Keratinocyte (primary cell): ENCODE results near the gene C2CD3. TPM values are rescaled to one million over a fixed set of nuclear protein-coding genes. Genes with fewer than 3 reads are reported as not detected.
"Not testable (repeated sequence)": the region's sequence is repeated elsewhere in the genome, so short reads cannot be mapped to it uniquely, and the experiment has no call there.

Experiments used
- DNase-seq: peaks from one replicate; pipeline ENCODE4 v3.0.0-alpha.2; 2011; ENCODE audit warnings: low read depth, missing footprints, low spot score
- FAIRE-seq: peaks from 2 replicates; lab custom pipeline; 2011; peaks lifted over from hg19 to GRCh38; lab: Jason Lieb, UNC
- H2AFZ ChIP-seq: 2 replicates; pipeline ENCODE4 v1.6.0; 2012; ENCODE audit warnings: low read length, control low read depth, inconsistent platforms; ENCODE audit not compliant: control insufficient read depth
- H3K27ac ChIP-seq: 2 replicates; pipeline ENCODE4 v1.5.1; 2011; ENCODE audit warnings: low read length; ENCODE audit not compliant: control insufficient read depth, insufficient read depth
- H3K27me3 ChIP-seq: 3 replicates; pipeline ENCODE4 v1.6.0; 2011; ENCODE audit warnings: low read length; ENCODE audit not compliant: control insufficient read depth, insufficient read depth; ENCODE audit errors: extremely low read depth
- H3K36me3 ChIP-seq, 2 experiments: 2 replicates in 1 of 2; 3 replicates in 1 of 2; pipeline ENCODE4 v1.5.1; 2011; ENCODE audit warnings: low read length in 2 of 2, mild to moderate bottlenecking in 1 of 2; ENCODE audit not compliant: control insufficient read depth in 2 of 2, insufficient read depth in 2 of 2; ENCODE audit errors: extremely low read depth in 1 of 2
- H3K4me1 ChIP-seq: 3 replicates; pipeline ENCODE4 v1.5.1; 2011; ENCODE audit warnings: low read length; ENCODE audit not compliant: control insufficient read depth, insufficient read depth; ENCODE audit errors: extremely low read depth
- H3K4me2 ChIP-seq: 3 replicates; pipeline ENCODE4 v1.6.0; 2011; ENCODE audit warnings: low read depth, low read length; ENCODE audit not compliant: control insufficient read depth, insufficient read depth; ENCODE audit errors: extremely low read depth
- H3K4me3 ChIP-seq, 3 experiments: fragments of 200-600 bp in 1 of 3; sonication (generic) in 1 of 3; 2 replicates in 2 of 3; 3 replicates in 1 of 3; pipeline ENCODE4 v1.5.1; 2011 to 2016; ENCODE audit warnings: low read length in 3 of 3, mild to moderate bottlenecking in 3 of 3, control low read depth in 2 of 3, inconsistent platforms in 1 of 3, low read depth in 1 of 3, mixed read lengths in 1 of 3, mixed run types in 1 of 3, moderate library complexity in 1 of 3; ENCODE audit not compliant: control insufficient read depth in 2 of 3, insufficient read depth in 2 of 3; ENCODE audit errors: extremely low read depth in 1 of 3
- H3K79me2 ChIP-seq: 2 replicates; pipeline ENCODE4 v1.6.0; 2012; ENCODE audit warnings: low read length; ENCODE audit not compliant: control insufficient read depth, insufficient read depth
- H3K9ac ChIP-seq: 3 replicates; pipeline ENCODE4 v1.6.0; 2011; ENCODE audit warnings: low read length; ENCODE audit not compliant: control insufficient read depth, insufficient read depth; ENCODE audit errors: extremely low read depth
- H3K9me1 ChIP-seq: 3 replicates; pipeline ENCODE4 v1.6.0; 2011; ENCODE audit warnings: low read length; ENCODE audit not compliant: control insufficient read depth, insufficient read depth; ENCODE audit errors: extremely low read depth
- H3K9me3 ChIP-seq: 2 replicates; pipeline ENCODE4 v1.5.1; 2012; ENCODE audit warnings: low read depth, low read length; ENCODE audit not compliant: control insufficient read depth
- H4K20me1 ChIP-seq: 3 replicates; pipeline ENCODE4 v1.6.0; 2011; ENCODE audit warnings: low read length; ENCODE audit not compliant: control insufficient read depth, insufficient read depth; ENCODE audit errors: extremely low read depth
- EZH2 ChIP-seq: IDR thresholded peaks from one replicate; pipeline ENCODE4 v1.6.1; 2012; ENCODE audit warnings: inconsistent platforms, mild to moderate bottlenecking, low read length, moderate library complexity
- dilution Hi-C: fragments of 300-500 bp; cut with MboI; formaldehyde crosslinking; loops from one replicate; pipeline ENCODE4 v1.7.0; 2020; ENCODE audit warnings: low sequenced_read_pairs; ENCODE audit not compliant: extremely low pct_ligation_motif_present
- polyA plus RNA-seq, 5 experiments: library from polyadenylated mRNA; depleted of rRNA in 3 of 5; stranded (reverse) in 3 of 5; stranded (forward) in 1 of 5; unstranded in 1 of 5; fragments of >200 nt; gene quantifications; 1 replicate in 1 of 5; 2 replicates in 3 of 5; 3 replicates in 1 of 5; pipeline versions ENCODE4 v1.2.1 to v1.2.3, GENCODE V29; 2011 to 2012; ENCODE audit warnings: missing spikeins in 2 of 5, low read depth in 1 of 5, low replicate concordance in 1 of 5
- TF ChIP-seq, protein P1 (sequence below), 3 experiments: IDR thresholded peaks in 1 of 3; conservative IDR thresholded peaks in 1 of 3; optimal IDR thresholded peaks in 1 of 3; 2 replicates in 2 of 3; 3 replicates in 1 of 3; pipeline versions ENCODE3 to v1.5.1; 2011; ENCODE audit warnings: low read length in 3 of 3, mild to moderate bottlenecking in 3 of 3, moderate library complexity in 2 of 3, control low read depth in 1 of 3, inconsistent platforms in 1 of 3; ENCODE audit not compliant: insufficient read depth in 2 of 3; ENCODE audit errors: extremely low read depth in 1 of 3

The C2CD3 gene
- polyA plus RNA-seq, 1 donor (not counting 4 experiments of a cell fraction or from before 2014, with no cell fraction given): 9.8 TPM

DNA sequence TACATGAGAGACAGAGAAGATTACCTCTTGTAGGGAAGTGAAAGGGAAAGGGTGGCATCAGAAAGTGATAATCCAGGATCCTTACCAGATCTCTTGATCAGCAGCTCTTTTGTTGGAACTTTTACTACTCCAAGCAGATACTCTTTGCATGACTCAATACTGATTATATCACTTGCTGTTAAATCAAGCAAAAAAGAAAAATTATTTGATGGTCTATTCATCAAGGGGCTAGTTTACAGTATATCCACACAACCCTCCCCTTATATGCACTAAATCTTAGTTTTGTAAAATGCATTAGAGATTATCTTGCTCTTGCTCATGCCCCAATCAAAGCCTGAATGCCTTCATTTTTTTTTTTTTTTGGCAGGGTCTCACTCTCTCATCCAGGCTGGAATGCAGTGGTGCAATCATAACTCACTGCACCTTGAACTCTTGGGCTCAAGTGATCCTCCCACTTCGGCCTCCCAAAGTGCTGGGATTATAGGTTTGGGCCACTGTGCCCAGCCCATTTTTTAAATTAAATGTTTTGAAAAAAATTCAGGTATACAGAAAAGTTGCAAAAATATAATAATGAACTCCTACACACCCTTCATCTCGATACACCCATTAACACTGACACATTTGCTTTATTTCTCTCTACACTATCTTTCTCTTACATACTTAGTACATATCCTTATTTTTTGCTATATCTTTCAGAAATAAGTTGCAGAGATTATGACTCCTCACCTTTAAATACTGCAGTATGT, 85.8 kb downstream of the C2CD3 start:
- no peaks in the 10 kb centered on the region for H4K20me1 ChIP-seq
- dilution Hi-C loops: no loop called here
- H3K4me2 ChIP-seq: no peak overlapping the region
- H3K36me3 ChIP-seq: peaks cover 2 to 6% of the 10 kb centered on the region in 2 experiments
- H2AFZ ChIP-seq: no peak overlapping the region
- H3K9me3 ChIP-seq: no peaks in the 10 kb centered on the region
- H3K27ac ChIP-seq: no peak overlapping the region
- H3K4me1 ChIP-seq: no peaks in the 10 kb centered on the region
- TF ChIP-seq EZH2: no peak
- TF ChIP-seq, protein P1, sequence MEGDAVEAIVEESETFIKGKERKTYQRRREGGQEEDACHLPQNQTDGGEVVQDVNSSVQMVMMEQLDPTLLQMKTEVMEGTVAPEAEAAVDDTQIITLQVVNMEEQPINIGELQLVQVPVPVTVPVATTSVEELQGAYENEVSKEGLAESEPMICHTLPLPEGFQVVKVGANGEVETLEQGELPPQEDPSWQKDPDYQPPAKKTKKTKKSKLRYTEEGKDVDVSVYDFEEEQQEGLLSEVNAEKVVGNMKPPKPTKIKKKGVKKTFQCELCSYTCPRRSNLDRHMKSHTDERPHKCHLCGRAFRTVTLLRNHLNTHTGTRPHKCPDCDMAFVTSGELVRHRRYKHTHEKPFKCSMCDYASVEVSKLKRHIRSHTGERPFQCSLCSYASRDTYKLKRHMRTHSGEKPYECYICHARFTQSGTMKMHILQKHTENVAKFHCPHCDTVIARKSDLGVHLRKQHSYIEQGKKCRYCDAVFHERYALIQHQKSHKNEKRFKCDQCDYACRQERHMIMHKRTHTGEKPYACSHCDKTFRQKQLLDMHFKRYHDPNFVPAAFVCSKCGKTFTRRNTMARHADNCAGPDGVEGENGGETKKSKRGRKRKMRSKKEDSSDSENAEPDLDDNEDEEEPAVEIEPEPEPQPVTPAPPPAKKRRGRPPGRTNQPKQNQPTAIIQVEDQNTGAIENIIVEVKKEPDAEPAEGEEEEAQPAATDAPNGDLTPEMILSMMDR (optimal IDR thresholded peaks at IDR 0.05 in 1 of 3, IDR thresholded peaks at IDR 0.05 in 1 of 3, conservative IDR thresholded peaks at IDR 0.05 in 1 of 3; ENCODE audit: extremely low read depth in 1 of 3, insufficient read depth in 2 of 3, low read length in 3 of 3): no peak
- H3K4me3 ChIP-seq: no peak overlapping the region
- H3K9ac ChIP-seq: no peak overlapping the region
- FAIRE-seq: no peak
- DNase-seq: no peak
- H3K9me1 ChIP-seq: no peaks in the 10 kb centered on the region
- H3K27me3 ChIP-seq: no peaks in the 10 kb centered on the region
- H3K79me2 ChIP-seq: no peaks in the 10 kb centered on the region

DNA sequence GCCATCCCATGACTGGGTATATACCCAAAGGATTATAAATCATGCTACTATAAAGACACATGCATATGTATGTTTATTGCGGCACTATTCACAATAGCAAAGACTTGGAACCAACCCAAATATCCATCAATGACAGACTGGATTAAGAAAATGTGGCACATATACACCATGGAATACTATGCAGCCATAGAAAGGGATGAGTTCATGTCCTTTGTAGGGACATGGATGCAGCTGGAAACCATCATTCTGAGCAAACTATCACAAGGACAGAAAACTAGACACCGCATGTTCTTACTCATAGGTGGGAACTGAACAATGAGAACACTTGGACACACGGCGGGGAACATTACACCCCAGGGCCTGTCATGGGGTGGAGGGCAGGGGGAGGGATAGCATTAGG, 86.9 kb downstream of the C2CD3 start:
- H3K27me3 ChIP-seq, H4K20me1 ChIP-seq, DNase-seq, H3K9me3 ChIP-seq, dilution Hi-C loops, H3K4me1 ChIP-seq, H2AFZ ChIP-seq, H3K4me2 ChIP-seq, FAIRE-seq, H3K27ac ChIP-seq, H3K9me1 ChIP-seq, H3K36me3 ChIP-seq, H3K9ac ChIP-seq, H3K4me3 ChIP-seq, H3K79me2 ChIP-seq: not testable (repeated sequence)

DNA sequence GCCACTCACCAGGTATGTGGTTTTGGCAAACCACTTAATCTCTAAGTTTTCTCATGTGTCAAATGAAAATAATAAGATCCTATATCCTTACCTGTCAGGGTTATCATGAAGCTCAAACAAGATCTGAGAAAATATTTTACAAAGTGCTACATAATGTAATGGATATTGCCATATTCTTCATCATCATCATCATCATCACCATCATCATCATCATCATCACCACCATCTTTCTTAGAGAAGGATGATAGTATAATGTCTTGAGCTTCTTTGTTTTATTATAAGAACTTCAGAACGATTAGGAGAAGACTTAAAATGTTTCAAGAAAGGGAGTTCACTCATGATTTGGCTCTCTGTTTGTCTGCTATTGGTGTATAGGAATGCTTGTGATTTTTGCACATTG, 89.4 kb downstream of the C2CD3 start:
- no peak for TF ChIP-seq EZH2
- TF ChIP-seq, protein P1 (optimal IDR thresholded peaks at IDR 0.05 in 1 of 3, IDR thresholded peaks at IDR 0.05 in 1 of 3, conservative IDR thresholded peaks at IDR 0.05 in 1 of 3; ENCODE audit: extremely low read depth in 1 of 3, insufficient read depth in 2 of 3, low read length in 3 of 3): no peak
- Histone ChIP-seq H3K9ac (no peak overlapping the region), H3K9me3 (no peaks in the 10 kb centered on the region), H3K27ac (no peak overlapping the region), H4K20me1 (no peaks in the 10 kb centered on the region), H2AFZ (no peak overlapping the region), H3K79me2 (no peaks in the 10 kb centered on the region), H3K4me2 (no peak overlapping the region), H3K4me1 (no peaks in the 10 kb centered on the region), H3K9me1 (no peaks in the 10 kb centered on the region), H3K4me3 (no peak overlapping the region), H3K36me3 (peaks cover 2 to 9% of the 10 kb centered on the region in 2 experiments), H3K27me3 (no peaks in the 10 kb centered on the region)
- FAIRE-seq: no peak
- DNase-seq: no peak
- dilution Hi-C loops: no loop called here
